Dendritic cell treated with granulocyte-macrophage colony-stimulating factor and Interleukin-4, amounts not matched to agents 40 ng/mL and 50 ng/mL, for 4 days (primary cell): ENCODE data around the gene CACNA1D.

ENCODE experiments used
- H3K27ac Mint-ChIP-seq: one replicate; pipeline ENCODE4 v1.8.0; 2022; ENCODE audit warnings: mild to moderate bottlenecking, mixed read lengths
- H3K27me3 Mint-ChIP-seq: one replicate; pipeline ENCODE4 v1.8.0; 2022; ENCODE audit warnings: mild to moderate bottlenecking, mixed read lengths
- H3K36me3 Mint-ChIP-seq: one replicate; pipeline ENCODE4 v1.8.0; 2022; ENCODE audit warnings: low read depth, mixed read lengths
- H3K4me1 Mint-ChIP-seq: one replicate; pipeline ENCODE4 v1.8.0; 2022; ENCODE audit warnings: low read depth, mixed read lengths
- H3K4me3 Mint-ChIP-seq: one replicate; pipeline ENCODE4 v1.8.0; 2022; ENCODE audit warnings: mild to moderate bottlenecking, moderate library complexity, mixed read lengths
- H3K9me3 Mint-ChIP-seq: one replicate; pipeline ENCODE4 v1.8.0; 2022; ENCODE audit warnings: mixed read lengths
- intact Hi-C: fragments of 100-400 bp; cut with micrococcal nuclease; formaldehyde crosslinking; loops from one replicate; pipeline ENCODE4 v1.15.0; 2022

CACNA1D gene

GRCh38 chr3:53526704-53527055 is 32.3 kb downstream of the CACNA1D start:
- no peaks in the 10 kb centered on the region for H3K9me3 Mint-ChIP-seq

GRCh38 chr3:53530205-53530604 is 35.8 kb downstream of the CACNA1D start:
- H3K36me3 Mint-ChIP-seq, result no peaks in the 10 kb centered on the region

More at GRCh38 chr3:53526704-53527055, 32.3 kb downstream of the CACNA1D start:
- Mint-ChIP-seq H3K36me3 (no peaks in the 10 kb centered on the region), H3K27ac (no peak overlapping the region), H3K27me3 (peaks cover 26% of the 10 kb centered on the region), H3K4me3 (no peak overlapping the region), H3K4me1 (no peaks in the 10 kb centered on the region)
- intact Hi-C loops, result no loop called here

GRCh38 chr3:53531749-53532148 is 37.3 kb downstream of the CACNA1D start:
- intact Hi-C loops, result no loop called here
- Mint-ChIP-seq H3K27me3 (peaks cover 25% of the 10 kb centered on the region), H3K9me3 (no peaks in the 10 kb centered on the region), H3K27ac (no peak overlapping the region), H3K4me1 (no peaks in the 10 kb centered on the region), H3K36me3 (no peaks in the 10 kb centered on the region), H3K4me3 (no peak overlapping the region)

More at GRCh38 chr3:53530205-53530604, 35.8 kb downstream of the CACNA1D start:
- Mint-ChIP-seq H3K4me3 (no peak overlapping the region), H3K27ac (no peak overlapping the region), H3K27me3 (peaks cover 25% of the 10 kb centered on the region), H3K4me1 (no peaks in the 10 kb centered on the region), H3K9me3 (no peaks in the 10 kb centered on the region)
- intact Hi-C loops, result no loop called here

GRCh38 chr3:53533472-53533871 is 39.1 kb downstream of the CACNA1D start:
- Mint-ChIP-seq H3K27me3 (peaks cover 20% of the 10 kb centered on the region), H3K36me3 (no peaks in the 10 kb centered on the region)
- intact Hi-C loops, result no loop called here

GRCh38 chr3:53534216-53534615 is 39.8 kb downstream of the CACNA1D start:
- Mint-ChIP-seq H3K9me3 (no peaks in the 10 kb centered on the region), H3K4me1 (peaks cover 6% of the 10 kb centered on the region), H3K36me3 (no peaks in the 10 kb centered on the region), H3K27me3 (peaks cover 21% of the 10 kb centered on the region), H3K4me3 (no peak overlapping the region), H3K27ac (no peak overlapping the region)
- intact Hi-C loops, result no loop called here

More at GRCh38 chr3:53533472-53533871, 39.1 kb downstream of the CACNA1D start:
- Mint-ChIP-seq H3K9me3 (no peaks in the 10 kb centered on the region), H3K27ac (no peak overlapping the region), H3K4me3 (no peak overlapping the region), H3K4me1 (no peaks in the 10 kb centered on the region)

GRCh38 chr3:53534676-53535400 is 40.4 kb downstream of the CACNA1D start:
- intact Hi-C loops, result no loop called here
- Mint-ChIP-seq H3K27ac (no peak overlapping the region), H3K9me3 (no peaks in the 10 kb centered on the region), H3K4me3 (no peak overlapping the region), H3K4me1 (peaks cover 6% of the 10 kb centered on the region), H3K36me3 (no peaks in the 10 kb centered on the region), H3K27me3 (peaks cover 22% of the 10 kb centered on the region)

GRCh38 chr3:53536282-53536681 is 41.9 kb downstream of the CACNA1D start:
- intact Hi-C loops, result no loop called here
- Mint-ChIP-seq H3K27me3 (peaks cover 18% of the 10 kb centered on the region), H3K36me3 (no peaks in the 10 kb centered on the region), H3K9me3 (no peaks in the 10 kb centered on the region), H3K27ac (no peak overlapping the region), H3K4me3 (no peak overlapping the region), H3K4me1 (peaks cover 6% of the 10 kb centered on the region)

- H3K36me3 Mint-ChIP-seq, result no peaks in the 10 kb centered on the region
- H3K27ac Mint-ChIP-seq, result no peak overlapping the region
- intact Hi-C loops, result no loop called here
- H3K4me3 Mint-ChIP-seq, result no peak overlapping the region
- H3K27me3 Mint-ChIP-seq, result peaks cover 26% of the 10 kb centered on the region
- H3K9me3 Mint-ChIP-seq, result no peaks in the 10 kb centered on the region
- peaks cover 8% of the 10 kb centered on the region for H3K4me1 Mint-ChIP-seq
Observed at GRCh38 chr3:53544357-53544756, 49.9 kb downstream of the CACNA1D start.

- Mint-ChIP-seq H3K4me3 (no peak overlapping the region), H3K27ac (no peak overlapping the region), H3K27me3 (peaks cover 23% of the 10 kb centered on the region), H3K9me3 (no peaks in the 10 kb centered on the region), H3K4me1 (peaks cover 8% of the 10 kb centered on the region), H3K36me3 (no peaks in the 10 kb centered on the region)
- intact Hi-C loops, result no loop called here
Observed at GRCh38 chr3:53545310-53545995, 51.0 kb downstream of the CACNA1D start.

- Mint-ChIP-seq H3K9me3 (no peaks in the 10 kb centered on the region), H3K27ac (no peak overlapping the region), H3K4me1 (peaks cover 8% of the 10 kb centered on the region), H3K4me3 (no peak overlapping the region), H3K27me3 (peaks cover 20% of the 10 kb centered on the region), H3K36me3 (no peaks in the 10 kb centered on the region)
- intact Hi-C loops, result no loop called here
Observed at GRCh38 chr3:53545996-53546359, 51.6 kb downstream of the CACNA1D start.

GRCh38 chr3:53547327-53547726 is 52.9 kb downstream of the CACNA1D start:
- Mint-ChIP-seq H3K9me3 (no peaks in the 10 kb centered on the region), H3K4me3 (no peak overlapping the region), H3K36me3 (no peaks in the 10 kb centered on the region), H3K4me1 (peaks cover 8% of the 10 kb centered on the region), H3K27me3 (peaks cover 11% of the 10 kb centered on the region), H3K27ac (no peak overlapping the region)
- intact Hi-C loops, result no loop called here

- H3K4me3 Mint-ChIP-seq, result no peak overlapping the region
Observed at GRCh38 chr3:53550005-53550620, 55.7 kb downstream of the CACNA1D start.

GRCh38 chr3:53551324-53551723 is 56.9 kb downstream of the CACNA1D start:
- Mint-ChIP-seq H3K27ac (no peak overlapping the region), H3K9me3 (no peaks in the 10 kb centered on the region), H3K4me1 (no peaks in the 10 kb centered on the region), H3K36me3 (no peaks in the 10 kb centered on the region), H3K4me3 (no peak overlapping the region), H3K27me3 (peaks cover 4% of the 10 kb centered on the region)
- intact Hi-C loops, result no loop called here

More at GRCh38 chr3:53550005-53550620, 55.7 kb downstream of the CACNA1D start:
- Mint-ChIP-seq H3K27ac (no peak overlapping the region), H3K27me3 (peaks cover 6% of the 10 kb centered on the region), H3K36me3 (no peaks in the 10 kb centered on the region), H3K4me1 (peaks cover 8% of the 10 kb centered on the region), H3K9me3 (no peaks in the 10 kb centered on the region)
- intact Hi-C loops, result no loop called here

GRCh38 chr3:53552730-53553129 is 58.3 kb downstream of the CACNA1D start:
- Mint-ChIP-seq H3K9me3 (no peaks in the 10 kb centered on the region), H3K4me1 (no peaks in the 10 kb centered on the region), H3K4me3 (no peak overlapping the region), H3K27ac (no peak overlapping the region), H3K36me3 (no peaks in the 10 kb centered on the region), H3K27me3 (peaks cover 7% of the 10 kb centered on the region)
- intact Hi-C loops, result no loop called here
